CD4-positive, alpha-beta T cell treated with Interleukin-6 at 100 ng/mL for 8 hours (primary cell): Measurements from ENCODE around the gene NOD1.
"Not testable (repeated sequence)": the region's sequence is repeated elsewhere in the genome, so short reads cannot be mapped to it uniquely, and the experiment has no call there.

Experiments
- DNase-seq: peaks from one replicate; pipeline ENCODE4 v3.0.0-alpha.2; 2020; ENCODE audit warnings: mixed read lengths, low spot score

Gene NOD1

GRCh38 chr7:30478349-30479201, at the start of gene NOD1:
TSS of gene NOD1 (minus strand) at chr7:30478784. CDS start at chr7:30456921, 21,863 bp downstream.
- DNase-seq: peak; percentile 60

GRCh38 chr7:30527297-30527696, 48.7 kb upstream of the NOD1 start:
- not testable (repeated sequence) for DNase-seq

- no peak for DNase-seq
Observed at GRCh38 chr7:30526163-30526562, 47.6 kb upstream of the NOD1 start.

GRCh38 chr7:30525429-30525828, 46.8 kb upstream of the NOD1 start:
- DNase-seq: no peak

GRCh38 chr7:30524545-30524944, 46.0 kb upstream of the NOD1 start:
- no peak for DNase-seq

GRCh38 chr7:30523466-30523865, 44.9 kb upstream of the NOD1 start:
- DNase-seq: no peak

GRCh38 chr7:30522159-30522558, 43.6 kb upstream of the NOD1 start:
- no peak for DNase-seq

GRCh38 chr7:30521532-30521931, 42.9 kb upstream of the NOD1 start:
- no peak for DNase-seq

- DNase-seq: no peak
Observed at GRCh38 chr7:30519122-30519521, 40.5 kb upstream of the NOD1 start.

- no peak for DNase-seq
Observed at GRCh38 chr7:30515761-30516160, 37.2 kb upstream of the NOD1 start.

GRCh38 chr7:30514776-30515175, 36.2 kb upstream of the NOD1 start:
- DNase-seq: no peak

GRCh38 chr7:30514177-30514576, 35.6 kb upstream of the NOD1 start:
- no peak for DNase-seq

GRCh38 chr7:30513762-30514161, 35.2 kb upstream of the NOD1 start:
- no peak for DNase-seq

GRCh38 chr7:30511973-30512662, 33.5 kb upstream of the NOD1 start:
- no peak for DNase-seq

- DNase-seq: no peak
Observed at GRCh38 chr7:30511494-30511893, 32.9 kb upstream of the NOD1 start.

GRCh38 chr7:30510124-30511075, 31.8 kb upstream of the NOD1 start:
- DNase-seq: peak; percentile 31

GRCh38 chr7:30509171-30509857, 30.7 kb upstream of the NOD1 start:
- not testable (repeated sequence) for DNase-seq

GRCh38 chr7:30507346-30507900, 28.8 kb upstream of the NOD1 start:
- DNase-seq: not testable (repeated sequence)

- no peak for DNase-seq
Observed at GRCh38 chr7:30505174-30505697, 26.7 kb upstream of the NOD1 start.

GRCh38 chr7:30504301-30505173, 26.0 kb upstream of the NOD1 start, which contains the start of gene GGCT:
TSS of gene GGCT (minus strand) at chr7:30504829. CDS start at chr7:30504709, 120 bp downstream.
- peak; percentile 98 for DNase-seq
